ENCODE measurements around the gene RABAC1. TPM values are rescaled to one million over a fixed set of nuclear protein-coding genes. Genes with fewer than 3 reads are reported as not detected.

The RABAC1 gene
- total and polyA plus RNA-seq, 2 of the 13 experiments (the other 11 are each of a cell fraction or from before 2014, with no cell fraction given) = 37.4 to 74.0 TPM

GRCh38 chr19:41936416-41936850, 22.7 kb downstream of the RABAC1 start:
- BruUV-seq (replicated peaks) = no TSS peak
- H4K20me1 ChIP-seq (ENCODE audit: insufficient read depth, low read length) = peaks cover 6% of the 10 kb centered on the region; the same call in 1 of the 2 replicates
- no peak for ATAC-seq
- intact Hi-C loops (cut with micrococcal nuclease; ENCODE audit: unreplicated experiment) = no loop called here
- H3K79me2 ChIP-seq (ENCODE audit: insufficient read depth, low read length) = no peaks in the 10 kb centered on the region
- 67% methylated on average over 7 of the region's 8 CpGs for WGBS (ENCODE audit: low lambda C conversion rate)
- H3K4me3 ChIP-seq (replicated peaks in 1 of 3; ENCODE audit: insufficient read depth in 1 of 3, low read depth in 2 of 3, low read length in 3 of 3) = no peak overlapping the region
- H3K27ac ChIP-seq (ENCODE audit: extremely low read length, insufficient read depth, low read length) = no peak overlapping the region
- TF ChIP-seq HOMEZ (CRISPR knock-in tag; IDR thresholded peaks at IDR 0.05; ENCODE audit: low read depth) = no peak
- no peak for TF ChIP-seq ZNF362 (CRISPR knock-in tag; IDR thresholded peaks at IDR 0.05; ENCODE audit: borderline replicate concordance)
- TF ChIP-seq MAFF (IDR thresholded peaks at IDR 0.05; ENCODE audit: low read depth, low read length) = no peak
- no peak for TF ChIP-seq GPN1 (CRISPR knock-in tag; IDR thresholded peaks at IDR 0.05; ENCODE audit: borderline replicate concordance)
- TF ChIP-seq ZFP1 (CRISPR knock-in tag; IDR thresholded peaks at IDR 0.05) = no peak
- TF ChIP-seq E2F5 (CRISPR knock-in tag; conservative IDR thresholded peaks at IDR 0.05) = no peak
- TF ChIP-seq ZC3H13 (CRISPR knock-in tag; IDR thresholded peaks at IDR 0.05) = no peak
- no peak for TF ChIP-seq ZBTB1 (CRISPR knock-in tag; IDR thresholded peaks at IDR 0.05; ENCODE audit: borderline replicate concordance)
- TF ChIP-seq CEBPB (IDR thresholded peaks at IDR 0.05; ENCODE audit: borderline replicate concordance, low read depth, low read length) = no peak
- H3K4me1 ChIP-seq (ENCODE audit: insufficient read depth, low read length) = no peaks in the 10 kb centered on the region
- DNase-seq (ENCODE audit: low spot score) = no peak
- no peaks in the 10 kb centered on the region for H3K36me3 ChIP-seq (replicated peaks in 1 of 2; ENCODE audit: control insufficient read depth in 1 of 2, insufficient read depth in 2 of 2, low read length in 2 of 2)
- H3K27me3 ChIP-seq (ENCODE audit: control insufficient read depth in 1 of 2, insufficient read depth in 2 of 2, low read length in 2 of 2) = peaks cover 14 to 72% of the 10 kb centered on the region in 2 experiments; a peak in 4 of 5 replicates
- no peak overlapping the region for H3K4me2 ChIP-seq (ENCODE audit: low read depth, low read length)
- in situ Hi-C loops (cut with HindIII; ENCODE audit: extremely low pct_ligation_motif_present, low pct_unique_long_range_greater_than_20kb) = loop anchor here (10.0 kb wide), 1 partner anchor 52 kb away; the partner anchor contains the start of gene ARHGEF1
- ChIA-PET POLR2A (no interaction called here), CTCF (ENCODE audit: low intra/inter-chr PET ratio, low total read pairs) (no interaction called here)
- no peaks in the 10 kb centered on the region for H3K9me3 ChIP-seq (ENCODE audit: low read length)
- H3K9ac ChIP-seq (ENCODE audit: insufficient read depth, low read depth, low read length) = no peak overlapping the region
- FAIRE-seq = no peak
- H2AFZ ChIP-seq (ENCODE audit: low read length) = no peak overlapping the region

All from HepG2 (cell line).